ENCODE results near the gene MYBPC3. TPM values are rescaled to one million over a fixed set of nuclear protein-coding genes. Genes with fewer than 3 reads are reported as not detected.

The MYBPC3 gene
- total RNA-seq: not detected in 2 replicates

DNA sequence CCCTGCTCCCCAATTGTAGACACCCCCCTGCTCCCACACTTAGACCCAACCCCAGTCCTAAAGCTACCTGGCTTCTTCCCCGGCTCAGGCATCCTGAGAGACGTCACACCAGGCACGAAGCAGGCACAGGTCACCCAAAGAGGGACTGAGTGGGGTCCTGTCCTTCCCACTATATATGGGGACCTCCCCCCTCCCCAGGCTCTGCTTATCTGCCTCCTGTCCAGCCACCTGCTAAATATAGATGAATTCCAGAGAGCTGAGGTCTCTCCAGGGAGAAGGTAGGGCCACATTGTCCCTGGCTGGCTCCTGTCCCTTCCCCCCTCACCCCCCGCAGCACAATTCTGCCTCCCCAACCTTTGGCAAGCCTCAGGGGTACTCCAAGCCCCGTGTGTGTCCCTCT is at the start of gene MYBPC3:
Gene MYBPC3, minus strand, starts transcription at position 147 of the 400 bp plus-strand sequence. Its CDS starts 55 bp downstream, at position 92.

DNA sequence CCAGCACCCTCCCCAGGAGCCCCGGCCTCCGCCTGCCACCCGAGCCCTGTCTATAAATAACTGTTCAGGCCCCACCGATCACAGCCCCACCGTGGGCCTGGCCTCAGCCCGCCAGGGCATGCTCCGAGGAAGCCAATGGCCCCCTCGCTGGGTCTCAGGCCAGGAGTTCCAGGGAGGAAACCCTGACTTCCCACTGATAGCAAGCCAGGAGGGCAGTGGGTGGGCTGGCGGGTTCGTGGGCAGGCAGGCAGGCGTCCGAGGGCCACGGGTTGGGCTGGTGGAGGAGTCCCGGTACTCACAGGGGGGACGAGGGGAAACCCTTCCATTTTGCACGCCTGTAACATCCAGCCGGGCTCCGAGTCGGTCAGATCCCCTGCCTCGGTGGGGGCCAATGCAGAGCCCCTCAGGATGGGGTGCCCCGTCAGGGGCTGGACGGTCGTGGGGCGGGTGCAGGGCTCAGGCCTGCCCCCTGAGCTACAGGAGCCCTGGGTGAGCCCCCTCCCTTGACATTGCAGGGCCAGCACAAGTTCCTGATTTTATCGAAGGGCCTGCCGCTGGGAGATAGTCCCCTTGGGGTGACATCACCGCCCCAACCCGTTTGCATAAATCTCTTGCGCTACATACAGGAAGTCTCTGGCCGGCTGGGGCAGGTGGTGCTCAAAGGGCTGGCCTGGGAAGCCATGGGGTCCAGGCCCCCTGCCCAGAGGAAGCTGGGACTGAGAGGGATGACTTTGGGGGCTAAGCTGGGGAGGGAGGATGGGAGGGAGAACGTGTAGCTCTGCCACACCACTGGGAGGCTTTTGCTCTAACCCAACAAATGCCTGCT is 25.7 kb upstream of the MYBPC3 start, which contains the start of gene SPI1:
Gene SPI1, minus strand, starts transcription at position 538 of the 826 bp plus-strand sequence. Its CDS starts 194 bp downstream, at position 344.

Other genes starting within 250 kb of the MYBPC3 start
- 76.3 and 88.0 TPM in 2 replicates for gene ARFGAP2, start 175.8 kb downstream of the MYBPC3 start, total RNA-seq
- gene PACSIN3, start 166.3 kb downstream of the MYBPC3 start, total RNA-seq: 30.0 and 42.7 TPM in 2 replicates
- gene DDB2, start 137.7 kb downstream of the MYBPC3 start, total RNA-seq: 21.3 and 43.2 TPM in 2 replicates
- gene ACP2, start 103.9 kb downstream of the MYBPC3 start, total RNA-seq: 38.3 and 56.3 TPM in 2 replicates
- 8.8 and 15.7 TPM in 2 replicates for gene NR1H3, start 94.7 kb downstream of the MYBPC3 start, total RNA-seq
- 18.4 and 22.1 TPM in 2 replicates for gene MADD, start 82.6 kb downstream of the MYBPC3 start, total RNA-seq
- gene SPI1, start 25.8 kb upstream of the MYBPC3 start, total RNA-seq: not detected in 2 replicates
- 110 and 188 TPM in 2 replicates for gene SLC39A13, start 55.9 kb upstream of the MYBPC3 start, total RNA-seq
- 85.3 and 192 TPM in 2 replicates for gene PSMC3, start 73.7 kb upstream of the MYBPC3 start, total RNA-seq
- not detected in 2 replicates for gene RAPSN, start 96.4 kb upstream of the MYBPC3 start, total RNA-seq
- 56.9 and 71.4 TPM in 2 replicates for gene CELF1, start 200.4 kb upstream of the MYBPC3 start, total RNA-seq
- 105 and 168 TPM in 2 replicates for gene PTPMT1, start 212.9 kb upstream of the MYBPC3 start, total RNA-seq
- 20.4 and 21.5 TPM in 2 replicates for gene KBTBD4, start 226.3 kb upstream of the MYBPC3 start, total RNA-seq
- gene NDUFS3, start 226.4 kb upstream of the MYBPC3 start, total RNA-seq: 63.3 and 65.8 TPM in 2 replicates
- not detected in 2 replicates for gene FAM180B, start 234.0 kb upstream of the MYBPC3 start, total RNA-seq
- gene C1QTNF4, start 241.7 kb upstream of the MYBPC3 start, total RNA-seq: 1.1 and 1.8 TPM in 2 replicates